Caki2 (cell line): ENCODE results near the gene APCDD1. TPM values are rescaled to one million over a fixed set of nuclear protein-coding genes. Genes with fewer than 3 reads are reported as not detected.

Experiments used
- DNase-seq: peaks from one replicate; pipeline ENCODE4 v3.0.0-alpha.2; 2015; ENCODE audit warnings: low read depth
- in situ Hi-C: cut with HindIII; loops from 2 replicates; pipeline ENCODE4 v1.10.0; 2016; ENCODE audit warnings: low sequenced_read_pairs, low pct_unique_long_range_greater_than_20kb, mixed read lengths
- total RNA-seq: library from RNA; depleted of rRNA; stranded (reverse); fragments of >200 nt; shearing (Covaris generic); gene quantifications from 2 replicates; pipeline ENCODE4 v1.2.3, GENCODE V29; 2014; ENCODE audit warnings: low replicate concordance

The APCDD1 gene
- total RNA-seq, 1 experiment from 2014 or later: not detected

DNA sequence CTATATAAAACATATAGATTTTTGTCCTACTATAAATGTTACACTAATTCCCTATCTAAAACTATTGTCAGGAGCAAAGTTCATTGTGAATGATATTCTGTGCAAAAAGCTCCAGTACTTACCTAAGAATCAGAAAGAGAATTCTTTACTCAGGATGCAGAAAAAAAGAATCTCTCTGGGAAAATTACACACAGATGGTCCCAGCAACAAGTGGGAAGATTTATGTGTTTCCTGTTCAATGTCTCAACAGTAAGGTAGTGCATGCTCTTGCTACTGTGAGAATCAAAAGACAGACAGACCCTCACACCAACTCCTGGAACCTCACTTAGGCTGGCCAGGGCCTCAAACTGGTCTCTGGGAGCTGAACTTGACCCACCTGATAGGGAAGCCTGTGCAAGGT, 60.2 kb downstream of the APCDD1 start:
- in situ Hi-C loops: no loop called here
- DNase-seq: no peak

DNA sequence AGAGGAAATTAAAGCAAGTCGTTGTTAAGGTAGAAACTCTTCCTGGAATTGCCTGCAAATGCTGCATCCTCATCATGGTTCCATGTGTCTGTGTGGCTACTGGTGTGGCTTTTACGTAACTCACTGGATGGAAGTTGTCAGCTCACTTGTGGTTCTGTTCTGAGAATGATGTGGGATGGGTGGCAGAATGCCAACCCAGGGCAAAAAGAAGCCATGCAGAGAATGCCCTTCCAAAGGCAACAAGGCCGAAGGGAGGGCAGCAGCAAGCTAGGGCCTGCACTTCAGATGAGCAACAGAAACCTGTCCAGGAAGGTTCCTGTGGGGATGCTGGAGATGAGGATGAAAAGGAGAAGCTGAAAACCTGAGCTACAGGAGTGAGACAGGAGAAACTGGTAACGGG, 61.0 kb downstream of the APCDD1 start:
- in situ Hi-C loops: no loop called here
- no peak for DNase-seq

DNA sequence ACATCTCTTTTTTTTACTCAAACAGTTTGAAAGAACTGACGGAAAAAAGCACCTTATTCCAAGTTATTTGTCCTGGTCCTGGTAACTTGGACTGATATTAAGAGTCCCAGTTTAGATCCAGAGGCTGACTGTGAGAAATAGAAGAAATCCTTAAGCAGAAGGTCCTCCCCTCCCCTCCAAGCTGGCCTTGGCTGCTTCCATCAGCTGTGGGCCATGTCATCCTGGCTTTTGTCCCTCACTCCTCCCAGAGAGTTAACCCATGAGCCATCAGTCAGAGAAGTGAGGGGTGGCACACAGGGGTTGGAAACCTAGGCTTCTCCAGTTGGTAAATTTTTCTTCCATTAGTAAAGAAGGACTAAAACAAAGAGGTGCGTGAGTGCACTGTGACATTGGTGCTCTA, 61.6 kb downstream of the APCDD1 start:
- in situ Hi-C loops: no loop called here
- no peak for DNase-seq

DNA sequence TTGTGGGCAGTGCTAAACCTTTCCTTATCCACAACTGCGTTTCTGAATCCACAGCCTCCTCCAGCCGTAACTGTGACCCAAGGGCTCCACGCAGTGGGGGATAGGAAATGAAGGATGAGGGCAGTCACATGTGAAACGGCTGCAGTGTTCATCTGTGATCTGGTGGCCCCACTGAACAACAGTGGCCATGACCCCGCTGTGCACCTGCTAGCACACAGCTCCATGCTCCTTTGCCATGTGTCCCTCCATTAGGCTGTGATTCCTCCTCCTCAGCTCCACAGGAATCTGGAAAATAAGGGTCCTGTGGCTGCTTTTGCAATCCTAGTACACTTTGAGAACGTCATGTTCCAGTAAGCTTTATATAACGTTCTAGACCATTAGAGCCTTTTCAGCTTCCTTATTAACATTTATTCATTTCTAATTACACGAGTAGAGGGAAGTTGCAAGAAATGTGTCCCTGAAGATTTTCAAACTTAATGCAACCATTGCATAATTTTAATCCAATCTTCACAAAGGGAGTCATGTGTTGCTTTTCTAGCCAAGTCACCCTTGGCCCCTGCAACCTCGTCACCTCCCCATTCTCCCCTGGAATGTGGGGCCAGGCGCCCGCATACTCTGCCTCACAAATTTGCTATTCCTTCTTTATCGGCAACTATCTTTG, 64.3 kb downstream of the APCDD1 start:
- in situ Hi-C loops: no loop called here
- no peak for DNase-seq

DNA sequence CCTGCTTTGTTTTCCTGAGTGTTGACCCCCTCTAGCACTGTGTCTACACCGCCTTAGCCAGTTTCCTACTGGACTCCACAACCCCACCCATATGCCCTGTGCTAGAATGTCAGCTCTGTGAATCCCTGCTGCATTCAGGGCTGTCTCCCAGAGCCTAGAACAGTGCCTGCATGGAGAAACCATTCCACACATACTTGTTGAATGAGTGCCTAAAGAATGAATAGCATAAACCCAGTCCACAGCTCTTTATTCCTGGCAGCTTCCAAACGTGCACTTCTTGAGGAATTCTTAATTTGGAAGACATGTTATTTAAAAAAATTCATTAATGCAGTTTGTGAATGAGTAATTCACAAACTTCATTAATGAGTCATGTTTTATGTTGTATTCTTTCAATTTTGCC, 64.9 kb downstream of the APCDD1 start:
- in situ Hi-C loops: no loop called here
- DNase-seq: no peak

DNA sequence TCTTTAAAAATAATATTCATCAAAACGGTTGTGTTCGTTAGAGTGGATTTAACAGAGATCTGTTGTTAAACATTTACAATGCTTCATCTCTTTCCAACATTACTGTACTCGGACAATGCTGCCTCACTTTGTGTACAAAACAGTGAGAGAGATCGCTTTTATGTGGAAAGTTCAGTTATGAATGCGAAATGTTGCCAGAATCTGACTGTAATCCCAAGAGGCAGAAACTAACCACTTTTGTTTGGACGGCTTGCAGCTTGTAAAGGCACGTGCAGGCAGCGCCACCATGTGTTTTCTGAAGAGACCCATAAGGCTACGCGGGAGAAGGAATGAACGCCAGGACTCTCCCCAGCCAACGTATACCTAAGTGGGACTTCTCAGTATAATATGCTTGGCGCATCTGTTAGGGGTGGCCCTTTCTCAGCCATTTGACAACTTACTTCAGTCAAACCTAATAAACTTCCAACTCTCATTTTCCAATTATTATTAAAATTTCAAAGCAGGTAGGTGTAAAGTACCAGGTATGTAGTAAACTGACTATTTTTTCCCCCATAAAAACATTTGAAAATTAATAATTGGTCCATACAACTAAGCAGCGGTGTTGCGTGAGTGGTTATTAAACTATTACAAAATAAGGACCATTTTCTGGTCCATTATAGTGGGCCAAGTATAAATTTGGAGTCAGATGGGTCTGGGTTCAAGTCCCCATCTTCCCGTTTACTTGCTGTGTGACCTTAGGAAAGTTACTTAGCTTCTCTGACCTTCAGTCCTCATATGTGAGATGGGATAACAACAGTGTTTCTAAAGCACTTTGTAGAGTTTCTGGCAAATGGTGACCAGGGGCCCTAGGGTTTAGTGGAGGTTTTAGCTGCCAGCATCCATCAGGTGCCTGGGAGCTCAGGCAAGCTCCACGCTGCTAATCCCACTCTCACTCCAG, 65.8 kb downstream of the APCDD1 start:
- peak; percentile 27 for DNase-seq
- in situ Hi-C loops: no loop called here

DNA sequence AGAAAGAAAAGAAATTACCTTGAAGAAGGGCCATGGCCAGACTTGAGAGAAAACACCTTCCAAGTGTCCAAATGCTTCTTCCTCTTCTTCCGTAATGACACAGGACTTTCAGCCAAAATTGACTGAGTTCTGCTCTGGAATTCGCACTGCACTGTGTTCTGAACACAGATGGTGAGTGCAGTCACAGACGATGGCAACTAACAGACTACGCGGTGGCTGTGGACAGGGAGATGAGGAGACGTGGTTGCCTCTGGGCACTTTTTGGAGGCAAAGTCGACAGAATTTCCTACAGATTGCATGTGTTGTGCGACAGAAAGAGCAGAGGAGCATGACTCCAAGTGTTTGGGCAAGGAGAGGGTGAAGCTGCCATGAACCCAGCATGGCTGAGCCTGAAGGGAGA, 67.1 kb downstream of the APCDD1 start:
- in situ Hi-C loops: no loop called here
- no peak for DNase-seq

DNA sequence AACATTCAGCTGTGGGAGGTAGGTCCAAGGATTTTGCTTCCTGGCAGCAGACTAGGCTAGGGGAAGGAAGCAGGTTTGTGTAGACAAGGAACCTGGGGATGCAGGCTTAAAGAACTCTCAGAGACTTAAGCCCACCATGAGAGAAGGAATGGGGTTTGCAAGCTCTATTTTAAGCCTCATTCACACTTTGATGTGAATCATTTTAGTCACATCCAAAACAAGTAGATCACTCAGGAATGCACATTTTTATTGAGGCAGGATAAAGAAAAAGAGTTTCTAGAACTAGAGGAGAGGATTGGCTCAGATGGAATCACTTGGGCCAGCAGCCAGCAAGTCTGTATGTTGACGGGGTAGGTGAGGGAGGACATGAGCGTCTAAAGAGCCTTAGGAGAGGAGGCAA, 68.1 kb downstream of the APCDD1 start:
- no peak for DNase-seq
- in situ Hi-C loops: no loop called here

DNA sequence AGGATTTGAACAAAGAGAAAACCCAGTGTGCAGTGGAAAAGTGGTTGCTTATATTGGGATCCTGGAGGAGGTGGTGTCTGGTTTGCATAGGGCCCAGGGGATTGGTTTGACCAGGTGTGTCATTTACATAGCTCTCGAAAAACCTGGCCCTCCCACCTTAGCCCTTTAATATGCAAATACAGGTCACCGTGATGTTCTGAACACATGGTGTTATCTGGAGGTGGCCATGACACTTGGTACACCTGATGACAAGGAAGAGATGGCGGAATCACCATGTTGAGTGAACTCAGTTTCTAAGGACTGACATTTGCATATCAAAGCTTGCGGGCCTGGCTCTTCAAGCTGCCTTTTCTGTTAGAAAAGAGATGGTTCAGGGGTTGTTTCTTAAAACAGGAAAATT, 69.1 kb downstream of the APCDD1 start:
- DNase-seq: no peak
- in situ Hi-C loops: no loop called here

DNA sequence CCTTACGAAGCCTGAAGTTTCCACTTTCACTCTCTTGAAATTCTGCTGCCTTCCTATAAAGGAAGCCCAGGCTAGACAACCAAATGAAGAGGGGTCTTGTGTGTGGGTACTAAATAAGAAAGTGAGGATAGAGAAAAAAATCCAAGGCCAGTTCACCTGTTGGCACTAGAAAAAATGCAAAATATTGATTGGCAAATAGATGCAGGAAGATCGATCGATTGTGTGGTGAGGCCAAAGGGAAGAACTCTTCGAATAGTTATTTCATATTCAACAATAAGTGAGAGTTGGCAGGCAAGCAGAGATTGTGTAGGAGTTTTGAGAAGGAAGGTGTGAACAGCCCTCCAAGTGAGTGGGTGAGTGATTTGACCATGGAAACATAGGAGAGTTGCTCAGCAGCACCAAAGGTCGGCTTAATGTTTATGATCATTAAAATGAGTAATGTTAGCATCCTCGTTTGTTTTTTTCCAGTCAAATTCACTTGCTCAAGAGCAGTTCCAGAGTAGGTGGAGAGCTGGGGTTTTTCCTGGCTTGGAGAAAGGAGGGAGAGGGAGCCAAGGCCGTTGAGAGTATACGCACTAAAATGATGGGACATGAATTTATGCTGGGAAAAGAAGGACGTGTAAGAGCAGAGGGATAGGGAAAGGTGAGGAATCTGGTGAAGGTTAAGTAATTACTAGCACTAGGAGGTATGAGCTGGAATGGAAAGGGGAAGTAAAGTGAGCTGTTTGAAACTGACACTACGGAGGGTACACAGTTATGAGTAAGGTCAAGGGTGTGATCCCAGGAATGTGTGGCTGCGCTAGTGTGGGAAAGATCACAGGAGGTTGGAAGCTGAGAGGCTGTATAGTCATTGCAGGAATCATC, 70.3 kb downstream of the APCDD1 start:
- in situ Hi-C loops: no loop called here
- DNase-seq: peak; percentile 85

DNA sequence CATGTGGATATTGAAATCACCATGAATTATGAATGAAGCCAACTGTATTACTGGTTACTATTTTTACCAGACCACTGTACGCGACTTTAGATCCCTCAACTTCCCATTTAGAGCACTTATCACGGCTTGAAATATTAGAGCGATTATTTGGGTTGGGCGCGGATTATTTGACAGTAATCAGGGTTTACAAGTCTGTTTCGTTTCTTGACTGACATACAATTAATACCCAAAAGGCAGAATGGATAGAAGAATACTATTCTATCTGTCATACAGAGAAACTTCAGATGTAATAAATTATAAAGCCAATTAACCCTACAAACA, 70.9 kb downstream of the APCDD1 start:
- in situ Hi-C loops: no loop called here
- DNase-seq: no peak

DNA sequence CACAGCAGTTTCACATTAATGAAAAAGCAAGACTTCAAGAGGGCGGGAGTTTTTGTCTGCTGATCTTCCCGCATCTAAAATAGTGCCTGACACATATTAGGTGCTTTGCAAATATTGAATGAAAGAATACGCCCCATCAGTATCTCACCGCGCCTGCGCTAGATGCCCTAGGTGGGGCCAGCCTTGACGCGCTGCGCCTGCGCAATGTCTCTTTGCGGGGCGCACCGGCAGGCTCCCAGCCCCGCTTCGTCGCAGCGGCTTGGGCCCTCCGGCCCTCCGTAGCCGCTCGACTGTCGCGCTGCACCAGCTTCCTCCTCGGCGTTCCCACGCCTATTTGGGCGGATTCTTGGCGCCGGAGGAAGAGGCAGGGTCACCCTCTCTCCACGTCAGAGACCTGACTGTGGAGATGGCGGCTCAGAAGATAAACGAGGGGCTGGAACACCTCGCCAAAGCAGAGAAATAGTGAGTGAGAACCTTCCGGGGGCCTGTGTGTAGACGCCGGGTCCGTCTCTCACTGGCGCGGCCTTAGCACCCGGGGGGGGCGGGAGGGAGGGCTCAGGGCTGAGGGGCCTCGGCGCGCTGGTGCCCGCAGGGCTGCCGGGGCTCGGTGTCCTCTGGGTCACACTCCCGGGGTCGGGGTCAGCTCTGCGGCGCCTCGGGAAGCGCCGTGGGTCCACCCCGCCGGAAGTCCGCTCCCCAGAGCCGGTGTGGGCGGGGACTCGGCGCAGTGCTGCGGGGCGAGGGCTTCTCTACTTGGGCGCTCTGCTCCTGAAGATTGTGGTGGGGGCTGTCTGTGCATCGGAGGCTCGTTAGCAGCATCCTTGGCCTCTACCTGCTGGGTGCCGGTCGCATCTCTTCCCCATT, 71.5 kb downstream of the APCDD1 start, which contains the start of gene NAPG:
Gene NAPG, plus strand, starts transcription at position 331 of the 864 bp plus-strand sequence. Its CDS starts 76 bp downstream, at position 407.
- in situ Hi-C loops: no loop called here
- DNase-seq: peak; percentile 93

DNA sequence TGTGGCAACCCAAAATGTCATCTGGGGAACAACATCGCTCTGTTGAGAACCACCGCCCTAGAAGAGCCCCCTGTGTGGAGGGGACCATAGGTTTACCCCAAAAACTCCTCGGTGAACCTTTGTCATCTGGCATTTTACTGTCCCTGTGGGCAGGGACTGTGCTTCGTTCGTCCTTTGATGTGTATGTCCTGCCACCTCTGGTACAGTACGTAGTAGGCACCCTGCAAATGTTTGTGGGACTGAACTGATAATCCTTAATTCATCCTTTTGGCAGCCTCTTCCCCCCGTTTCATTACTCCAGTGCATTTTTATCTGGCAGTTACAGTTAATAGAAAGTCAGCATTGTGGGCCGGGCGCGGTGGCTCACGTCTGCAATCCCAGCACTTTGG, 72.1 kb downstream of the APCDD1 start:
- peak; percentile 40 for DNase-seq
- in situ Hi-C loops: no loop called here

DNA sequence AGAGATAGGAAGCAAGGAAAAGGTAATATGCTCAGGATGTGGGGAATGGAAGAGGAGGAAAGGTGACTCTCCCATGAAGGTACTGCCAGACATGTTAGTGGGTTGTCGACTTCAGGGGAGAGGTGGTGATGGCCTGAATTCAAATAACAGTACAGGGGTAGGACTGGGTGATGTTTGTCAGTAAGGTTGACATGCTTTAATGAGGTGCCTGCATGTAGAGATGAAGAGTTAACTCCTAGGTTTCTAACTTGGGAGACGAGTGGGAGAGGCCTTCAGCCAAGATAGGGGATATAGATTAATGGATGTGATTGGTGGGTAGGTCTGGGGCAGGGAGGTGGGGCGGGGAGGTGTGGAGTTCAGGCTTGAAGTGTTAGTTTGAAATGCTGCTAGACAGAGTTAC, 74.0 kb downstream of the APCDD1 start:
- in situ Hi-C loops: no loop called here
- no peak for DNase-seq

DNA sequence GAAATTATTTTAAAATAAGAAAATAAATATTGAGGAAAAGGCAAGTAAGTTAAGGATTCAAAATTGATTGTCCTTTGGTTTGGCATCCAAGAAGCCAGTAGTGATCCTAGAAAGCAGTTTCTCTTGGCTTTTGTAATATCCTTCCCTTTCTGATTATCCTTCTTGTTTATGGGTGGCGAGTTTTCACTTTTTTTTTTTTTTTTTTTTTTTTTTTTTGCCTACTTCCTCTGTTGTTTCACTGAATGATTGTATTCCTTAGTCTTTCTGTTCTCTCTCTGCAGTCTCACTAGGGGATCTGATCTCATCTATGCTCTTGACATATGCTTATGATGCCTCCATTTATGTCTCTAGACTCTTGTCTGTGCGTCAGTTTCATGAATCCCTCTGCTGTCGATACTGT, 75.6 kb downstream of the APCDD1 start:
- no peak for DNase-seq
- in situ Hi-C loops: no loop called here

DNA sequence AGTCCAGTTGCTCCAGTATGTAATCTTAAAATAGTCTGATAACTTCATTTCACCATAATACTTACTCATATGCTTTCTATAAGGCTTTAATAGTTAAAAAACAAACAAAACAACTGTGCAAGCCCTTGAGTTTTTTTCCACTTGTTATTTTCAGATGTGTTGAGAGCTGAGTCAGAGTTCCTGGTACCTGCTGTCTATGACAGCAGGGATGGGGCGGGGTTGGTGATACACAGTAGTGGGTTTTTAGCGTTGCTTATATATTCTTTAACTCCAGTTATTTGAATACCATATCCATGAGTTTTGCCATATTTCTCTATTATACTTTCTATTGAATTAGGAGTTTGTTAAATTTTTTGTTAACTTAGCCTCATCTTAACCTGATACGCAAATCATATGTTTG, 76.4 kb downstream of the APCDD1 start:
- in situ Hi-C loops: no loop called here
- peak; percentile 18 for DNase-seq

DNA sequence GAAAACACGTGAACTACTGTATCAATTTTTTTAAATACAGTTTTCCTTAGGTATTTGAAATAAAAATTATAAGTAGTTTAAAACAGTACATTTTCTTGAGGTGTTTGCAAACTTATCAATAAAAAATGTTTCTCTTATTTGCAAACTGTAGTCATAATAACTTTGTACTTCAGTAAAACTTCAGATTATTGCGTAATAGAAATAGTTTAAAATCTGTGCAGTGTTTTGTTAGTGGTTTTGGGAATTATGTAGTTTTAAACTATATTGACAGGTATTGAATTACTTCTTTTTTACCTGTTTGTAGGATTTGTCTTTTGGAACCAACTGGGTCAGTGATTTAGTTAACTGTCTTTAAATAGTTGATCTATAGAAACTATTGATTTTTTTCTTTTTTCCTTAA, 78.7 kb downstream of the APCDD1 start:
- in situ Hi-C loops: no loop called here
- no peak for DNase-seq

DNA sequence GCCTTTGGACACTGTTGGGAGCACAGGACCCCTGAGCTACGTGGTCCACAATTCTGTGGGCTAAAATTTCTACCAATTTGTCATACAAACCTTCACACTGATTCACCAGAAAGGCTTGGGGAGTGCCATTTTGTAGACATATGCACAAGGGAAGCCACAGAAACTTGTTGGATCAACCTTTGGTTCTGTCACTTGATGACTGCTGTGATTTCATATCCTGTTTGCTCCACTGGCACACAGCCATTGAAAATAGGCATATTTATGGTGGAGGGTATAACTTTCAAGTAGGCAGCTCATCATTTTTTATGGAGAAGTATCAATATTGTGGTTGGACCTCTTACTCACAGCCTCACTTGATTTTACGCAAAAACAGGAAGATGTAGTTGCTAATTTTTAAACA, 81.8 kb downstream of the APCDD1 start:
- in situ Hi-C loops: no loop called here
- no peak for DNase-seq
